ENCODE measurements around the gene MRPS2. TPM values are rescaled to one million over a fixed set of nuclear protein-coding genes. Genes with fewer than 3 reads are reported as not detected.

Gene MRPS2
- total RNA-seq, 6 experiments from 2014 or later = 24.7 to 56.8 (median 30.5) TPM

GRCh38 chr9:135468854-135469521, 31.5 kb upstream of the MRPS2 start:
- TF ChIP-seq POLR2A (IDR thresholded peaks at IDR 0.05) (no peak), CTCF (IDR thresholded peaks at IDR 0.05) (no peak)
- intact Hi-C loops (cut with DNase I) = no loop called here
- no peak overlapping the region for H3K4me3 ChIP-seq
- DNase-seq = no peak
- no peaks in the 10 kb centered on the region for H3K27me3 ChIP-seq
- no peak for ATAC-seq
- no peaks in the 10 kb centered on the region for H3K9me3 ChIP-seq
- no peaks in the 10 kb centered on the region for H3K36me3 ChIP-seq
- WGBS (ENCODE audit: insufficient coverage, low coverage, low lambda C conversion rate, missing lambda C conversion rate) = 68% methylated on average over 13 of the region's 16 CpGs
- H3K4me1 ChIP-seq = no peaks in the 10 kb centered on the region
- no peak overlapping the region for H3K27ac ChIP-seq

- Histone ChIP-seq H3K27ac (no peak overlapping the region), H3K9me3 (no peaks in the 10 kb centered on the region), H3K36me3 (no peaks in the 10 kb centered on the region), H3K4me3 (no peak overlapping the region), H3K27me3 (no peaks in the 10 kb centered on the region), H3K4me1 (no peaks in the 10 kb centered on the region)
- WGBS (ENCODE audit: insufficient coverage, low coverage, low lambda C conversion rate, missing lambda C conversion rate) = 71% methylated on average over 12 of the region's 23 CpGs
- no peak for ATAC-seq
- DNase-seq = no peak
- intact Hi-C loops (cut with DNase I) = no loop called here
- TF ChIP-seq POLR2A (IDR thresholded peaks at IDR 0.05) (no peak), CTCF (IDR thresholded peaks at IDR 0.05) (no peak)
Measured at GRCh38 chr9:135471791-135472640, 28.5 kb upstream of the MRPS2 start.

GRCh38 chr9:135473972-135474543, 26.4 kb upstream of the MRPS2 start:
- intact Hi-C loops (cut with DNase I) = no loop called here

GRCh38 chr9:135474915-135475314, 25.6 kb upstream of the MRPS2 start:
- H3K27me3 ChIP-seq = no peaks in the 10 kb centered on the region
- peak in 1 of 4 donors; percentile 12 for TF ChIP-seq CTCF (IDR thresholded peaks at IDR 0.05)
- TF ChIP-seq POLR2A (IDR thresholded peaks at IDR 0.05) = no peak
- ATAC-seq (no peak), DNase-seq (no peak)
- intact Hi-C loops (cut with DNase I) = no loop called here
- H3K9me3 ChIP-seq = no peaks in the 10 kb centered on the region
- 38% methylated on average over 11 of the region's 12 CpGs for WGBS (ENCODE audit: insufficient coverage, low coverage, low lambda C conversion rate, missing lambda C conversion rate)
- no peaks in the 10 kb centered on the region for H3K4me1 ChIP-seq
- no peaks in the 10 kb centered on the region for H3K36me3 ChIP-seq
- H3K27ac ChIP-seq = no peak overlapping the region
- H3K4me3 ChIP-seq = no peak overlapping the region

More at GRCh38 chr9:135473972-135474543, 26.4 kb upstream of the MRPS2 start:
- H3K36me3 ChIP-seq = no peaks in the 10 kb centered on the region
- H3K9me3 ChIP-seq = no peaks in the 10 kb centered on the region
- H3K4me1 ChIP-seq = no peaks in the 10 kb centered on the region
- TF ChIP-seq POLR2A (IDR thresholded peaks at IDR 0.05) (no peak), CTCF (IDR thresholded peaks at IDR 0.05) (no peak)
- ATAC-seq (no peak), DNase-seq (no peak)
- H3K27me3 ChIP-seq = no peaks in the 10 kb centered on the region
- WGBS (ENCODE audit: insufficient coverage, low coverage, low lambda C conversion rate, missing lambda C conversion rate) = 0% methylated on average over 1 of the region's 12 CpGs
- no peak overlapping the region for H3K4me3 ChIP-seq
- H3K27ac ChIP-seq = no peak overlapping the region
